IMR-90 (cell line): ENCODE results near the gene LAMTOR1. TPM values are rescaled to one million over a fixed set of nuclear protein-coding genes. Genes with fewer than 3 reads are reported as not detected.

Source experiments
- ATAC-seq: fragments of 200-7000 bp; cut with Tn5 transposase; 2 replicates; pipeline ENCODE4 v1.9.1; 2020; ENCODE audit warnings: low read depth, mild to moderate bottlenecking, moderate library complexity
- BruUV-seq: library from RNA; stranded (reverse); fragments of 400-500 nt; replicated peaks from 2 replicates; lab custom pipeline; 2021; lab: Mats Ljungman, UMichigan
- CTCF ChIA-PET: fragments of 300-600 bp; formaldehyde crosslinking; extraction: SDS; loops from one replicate; lab custom pipeline; 2021; ENCODE audit warnings: antibody characterized with exemption; lab: Yijun Ruan, JAX
- POLR2A ChIA-PET: fragments of 300-600 bp; sonication (Branson Sonifier 250); formaldehyde crosslinking; loops from one replicate; lab custom pipeline; 2022; ENCODE audit warnings: antibody characterized with exemption; ENCODE audit not compliant: unreplicated experiment; lab: Charles Lee
- DNase-seq: peaks from one replicate; pipeline ENCODE4 v3.0.0; 2013
- H2AFZ ChIP-seq: replicated peaks from 2 replicates; pipeline ENCODE3; 2013; ENCODE audit warnings: low read length, mild to moderate bottlenecking; ENCODE audit not compliant: poor library complexity
- H2AK5ac ChIP-seq: 2 replicates; pipeline ENCODE4 v1.6.1; 2013; ENCODE audit warnings: low read depth, low read length, inconsistent platforms
- H2AK9ac ChIP-seq: replicated peaks from 2 replicates; pipeline ENCODE3; 2013; ENCODE audit warnings: mild to moderate bottlenecking, low read depth, low read length, moderate library complexity; ENCODE audit not compliant: poor library complexity
- H2BK120ac ChIP-seq: 2 replicates; pipeline ENCODE4 v1.6.1; 2013; ENCODE audit warnings: low read depth, low read length, inconsistent platforms
- H2BK15ac ChIP-seq: 3 replicates; pipeline ENCODE4 v1.6.1; 2013; ENCODE audit warnings: low read depth, low read length, inconsistent platforms
- H2BK20ac ChIP-seq: 2 replicates; pipeline ENCODE4 v1.6.1; 2013; ENCODE audit warnings: low read depth, mild to moderate bottlenecking, inconsistent platforms, low read length, moderate library complexity
- H2BK5ac ChIP-seq: 2 replicates; pipeline ENCODE4 v1.6.1; 2013; ENCODE audit warnings: mild to moderate bottlenecking, low read depth, low read length, inconsistent platforms; ENCODE audit not compliant: poor library complexity, severe bottlenecking
- H3K14ac ChIP-seq: replicated peaks from 2 replicates; pipeline ENCODE4 v1.6.1; 2013; ENCODE audit warnings: low read depth, low read length, inconsistent platforms
- H3K18ac ChIP-seq: 2 replicates; pipeline ENCODE4 v1.6.1; 2013; ENCODE audit warnings: low read depth, low read length, control low read depth
- H3K23ac ChIP-seq: 2 replicates; pipeline ENCODE4 v1.6.1; 2013; ENCODE audit warnings: low read depth, low read length, inconsistent platforms
- H3K27ac ChIP-seq: 2 replicates; pipeline ENCODE4 v1.5.1; 2013; ENCODE audit warnings: mild to moderate bottlenecking, control low read depth, low read length; ENCODE audit not compliant: insufficient read depth
- H3K27me3 ChIP-seq: 2 replicates; pipeline ENCODE4 v1.6.1; 2013; ENCODE audit warnings: low read length; ENCODE audit not compliant: control insufficient read depth, insufficient read depth
- H3K36me3 ChIP-seq: 2 replicates; pipeline ENCODE4 v1.6.1; 2013; ENCODE audit warnings: low read length, mixed read lengths; ENCODE audit not compliant: control insufficient read depth, insufficient read depth
- H3K4ac ChIP-seq: 2 replicates; pipeline ENCODE4 v1.6.1; 2013; ENCODE audit warnings: low read depth, low read length, inconsistent platforms
- H3K4me1 ChIP-seq: 2 replicates; pipeline ENCODE4 v1.6.1; 2013; ENCODE audit warnings: low read length, mixed read lengths; ENCODE audit not compliant: control insufficient read depth, insufficient read depth
- H3K4me2 ChIP-seq: 2 replicates; pipeline ENCODE4 v1.6.1; 2013; ENCODE audit warnings: low read depth, mild to moderate bottlenecking, control low read depth, low read length, moderate library complexity
- H3K4me3 ChIP-seq: 2 replicates; pipeline ENCODE4 v1.5.1; 2013; ENCODE audit warnings: low read depth, mild to moderate bottlenecking, control low read depth, low read length, moderate library complexity; ENCODE audit not compliant: insufficient read depth
- H3K56ac ChIP-seq: 2 replicates; pipeline ENCODE4 v1.6.1; 2013; ENCODE audit warnings: low read length, inconsistent platforms; ENCODE audit not compliant: insufficient read depth; ENCODE audit errors: extremely low read depth
- H3K79me1 ChIP-seq, 2 experiments: 2 replicates each; pipeline ENCODE4 v1.6.1; 2013; ENCODE audit warnings: low read length in 2 of 2, inconsistent platforms in 1 of 2, low read depth in 1 of 2
- H3K9ac ChIP-seq: 2 replicates; pipeline ENCODE4 v1.6.1; 2013; ENCODE audit warnings: low read depth, low read length, control low read depth
- H3K9me1 ChIP-seq: 2 replicates; pipeline ENCODE4 v1.6.1; 2013; ENCODE audit warnings: low read length, inconsistent platforms; ENCODE audit not compliant: insufficient read depth
- H3K9me3 ChIP-seq: 2 replicates; pipeline ENCODE4 v1.6.1; 2013; ENCODE audit warnings: low read length; ENCODE audit not compliant: control insufficient read depth, insufficient read depth
- H4K20me1 ChIP-seq: 2 replicates; pipeline ENCODE4 v1.6.1; 2013; ENCODE audit warnings: low read length, inconsistent platforms; ENCODE audit not compliant: insufficient read depth
- H4K5ac ChIP-seq: 2 replicates; pipeline ENCODE4 v1.6.1; 2013; ENCODE audit warnings: mild to moderate bottlenecking, low read depth, low read length, control low read depth
- H4K8ac ChIP-seq, 2 experiments: 2 replicates each; pipeline ENCODE4 v1.6.1; 2013; ENCODE audit warnings: low read depth in 2 of 2, low read length in 2 of 2, control low read depth in 1 of 2, inconsistent platforms in 1 of 2
- H4K91ac ChIP-seq: 2 replicates; pipeline ENCODE4 v1.6.1; 2013; ENCODE audit warnings: low read depth, low read length, inconsistent platforms; ENCODE audit not compliant: insufficient read depth
- BHLHE40 ChIP-seq: fragments of 150-350 bp; IDR thresholded peaks from 2 replicates; pipeline ENCODE4 v1.6.1; 2016; ENCODE audit warnings: mild to moderate bottlenecking, low read depth, low read length
- CEBPB ChIP-seq: IDR thresholded peaks from 2 replicates; pipeline ENCODE4 v1.6.1; 2012; ENCODE audit warnings: low read depth, low read length, improper control_type of control experiment
- CHD1 ChIP-seq: IDR thresholded peaks from 2 replicates; pipeline ENCODE4 v1.6.1; 2012; ENCODE audit warnings: low read depth, low read length, improper control_type of control experiment
- CTCF ChIP-seq: conservative IDR thresholded peaks from 2 replicates; pipeline ENCODE4 v1.5.1; 2012; ENCODE audit warnings: mild to moderate bottlenecking, low read depth, low read length, improper control_type of control experiment
- ELK1 ChIP-seq: fragments of 150-350 bp; IDR thresholded peaks from 2 replicates; pipeline ENCODE4 v1.6.1; 2016; ENCODE audit warnings: low read depth, mild to moderate bottlenecking, low read length, moderate library complexity, borderline replicate concordance
- FOS ChIP-seq: fragments of 150-350 bp; IDR thresholded peaks from 2 replicates; pipeline ENCODE4 v1.6.1; 2016; ENCODE audit warnings: low read depth, low read length
- MAFK ChIP-seq: IDR thresholded peaks from 2 replicates; pipeline ENCODE4 v1.6.1; 2012; ENCODE audit warnings: low read depth, low read length, improper control_type of control experiment
- MAZ ChIP-seq: IDR thresholded peaks from 2 replicates; pipeline ENCODE4 v1.6.1; 2012; ENCODE audit warnings: low read depth, mild to moderate bottlenecking, low read length, improper control_type of control experiment, moderate library complexity, borderline replicate concordance
- MXI1 ChIP-seq: IDR thresholded peaks from 2 replicates; pipeline ENCODE4 v1.6.1; 2012; ENCODE audit warnings: low read depth, mild to moderate bottlenecking, low read length, moderate library complexity, borderline replicate concordance
- NFE2L2 ChIP-seq: fragments of 150-350 bp; IDR thresholded peaks from 2 replicates; pipeline ENCODE4 v1.6.1; 2016; ENCODE audit warnings: low read depth, mild to moderate bottlenecking, low read length
- POLR2A ChIP-seq: IDR thresholded peaks from 2 replicates; pipeline ENCODE4 v1.6.1; 2012; ENCODE audit warnings: mild to moderate bottlenecking, low read depth, low read length
- RAD21 ChIP-seq: IDR thresholded peaks from 2 replicates; pipeline ENCODE4 v1.6.1; 2012; ENCODE audit warnings: low read length, improper control_type of control experiment
- RCOR1 ChIP-seq: IDR thresholded peaks from 2 replicates; pipeline ENCODE4 v1.6.1; 2012; ENCODE audit warnings: mild to moderate bottlenecking, low read length, improper control_type of control experiment; ENCODE audit not compliant: insufficient replicate concordance
- RFX5 ChIP-seq: IDR thresholded peaks from 2 replicates; pipeline ENCODE4 v1.8.0; 2012; ENCODE audit warnings: low read depth, mild to moderate bottlenecking, low read length, moderate library complexity
- SMC3 ChIP-seq: fragments of 150-350 bp; IDR thresholded peaks from 2 replicates; pipeline ENCODE4 v1.6.1; 2016; ENCODE audit warnings: low read depth, mild to moderate bottlenecking, antibody characterized with exemption, low read length, moderate library complexity
- USF2 ChIP-seq: fragments of 150-350 bp; IDR thresholded peaks from 2 replicates; pipeline ENCODE4 v1.6.1; 2017; ENCODE audit warnings: mild to moderate bottlenecking, antibody characterized with exemption, low read length, low read depth
- whole genome bisulfite sequencing, 2 experiments: methylation state at CpG; one replicate each; pipeline versions ENCODE4 v1.1.5 to v1.1.7; 2013; ENCODE audit warnings: missing lambda C conversion rate in 2 of 2; ENCODE audit not compliant: insufficient read length in 1 of 2; ENCODE audit errors: extremely low coverage in 2 of 2; 5-methylcytosine and 5-hydroxymethylcytosine counted together
- dilution Hi-C: fragments of 300-500 bp; cut with HindIII; formaldehyde crosslinking; loops from one replicate; pipeline ENCODE4 v1.14.3; 2018; ENCODE audit warnings: low sequenced_read_pairs; ENCODE audit not compliant: unreplicated experiment
- in situ Hi-C: fragments of 300-500 bp; cut with MboI; formaldehyde crosslinking; loops from 3 replicates; pipeline ENCODE4 v1.14.3; 2019; ENCODE audit warnings: low sequenced_read_pairs, inconsistent platforms, mixed read lengths
- intact Hi-C: fragments of 100-400 bp; cut with micrococcal nuclease; formaldehyde crosslinking; loops from 2 replicates; pipeline ENCODE4 v1.10.0; 2022
- polyA plus RNA-seq, 3 experiments: library from polyadenylated mRNA; depleted of rRNA; stranded (reverse); fragments of >200 nt; gene quantifications; 2 replicates each; pipeline ENCODE4 v1.2.3, GENCODE V29; 2012; ENCODE audit warnings: low replicate concordance in 1 of 3
- total RNA-seq: library from RNA; depleted of rRNA; stranded (reverse); fragments of >200 nt; gene quantifications from 2 replicates; pipeline ENCODE4 v1.2.3, GENCODE V29; 2012

LAMTOR1 gene
- total and polyA plus RNA-seq, 2 of the 4 experiments (the other 2 are of a cell fraction), result 126 to 137 TPM

GRCh38 chr11:72084076-72084475 lies 19.0 kb downstream of the LAMTOR1 start:
- Histone ChIP-seq H2BK120ac (no peak overlapping the region), H3K9ac (no peak overlapping the region), H3K23ac (no peak overlapping the region), H3K27me3 (no peaks in the 10 kb centered on the region), H3K79me1 (peaks cover 8 to 28% of the 10 kb centered on the region in 2 experiments; a peak in 3 of 4 replicates), H2BK5ac (no peak overlapping the region), H3K9me3 (no peaks in the 10 kb centered on the region), H3K18ac (no peak overlapping the region), H4K91ac (no peak overlapping the region), H3K14ac (no peak overlapping the region), H3K4me2 (no peak overlapping the region), H2AFZ (no peak overlapping the region), H2AK5ac (no peak overlapping the region), H2BK20ac (no peak overlapping the region), H4K8ac (no peak overlapping the region), H3K4ac (no peak overlapping the region), H3K9me1 (no peaks in the 10 kb centered on the region), H3K4me3 (no peak overlapping the region), H3K56ac (no peak overlapping the region), H3K36me3 (peaks cover 6% of the 10 kb centered on the region), H4K5ac (no peak overlapping the region), H3K27ac (no peak overlapping the region), H2AK9ac (no peak overlapping the region), H2BK15ac (no peak overlapping the region), H3K4me1 (no peaks in the 10 kb centered on the region; the same call in 1 of the 2 replicates), H4K20me1 (no peaks in the 10 kb centered on the region)
- in situ Hi-C loops, result no loop called here
- POLR2A ChIA-PET, result no interaction called here
- no TSS peak for BruUV-seq
- ATAC-seq (no peak), DNase-seq (no peak)
- CTCF ChIA-PET, result interaction anchor here (3.4 kb wide), 1 partner anchor 59 kb away, joined by 12 read pairs; no protein-coding TSS in a partner anchor
- no CpG with 5 or more reads among the region's 4 CpGs for WGBS, 2 experiments
- intact Hi-C loops, result no loop called here
- dilution Hi-C loops, result no loop called here
- TF ChIP-seq MAFK, result no peak
- TF ChIP-seq MAZ, result no peak
- TF ChIP-seq NFE2L2, result no peak
- no peak for TF ChIP-seq MXI1
- no peak for TF ChIP-seq RCOR1
- TF ChIP-seq RAD21, result no peak
- TF ChIP-seq SMC3, result no peak
- TF ChIP-seq CHD1, result no peak
- TF ChIP-seq FOS, result no peak
- no peak for TF ChIP-seq BHLHE40
- TF ChIP-seq CTCF, result no peak
- no peak for TF ChIP-seq CEBPB
- no peak for TF ChIP-seq ELK1
- no peak for TF ChIP-seq RFX5
- TF ChIP-seq POLR2A, result no peak
- TF ChIP-seq USF2, result no peak
